ENCODE measurements around the gene WWOX. TPM values are rescaled to one million over a fixed set of nuclear protein-coding genes. Genes with fewer than 3 reads are reported as not detected.

Gene WWOX
- total and polyA plus RNA-seq, 4 experiments from 2014 or later = 10.4 to 23.1 (median 17.5) TPM

DNA sequence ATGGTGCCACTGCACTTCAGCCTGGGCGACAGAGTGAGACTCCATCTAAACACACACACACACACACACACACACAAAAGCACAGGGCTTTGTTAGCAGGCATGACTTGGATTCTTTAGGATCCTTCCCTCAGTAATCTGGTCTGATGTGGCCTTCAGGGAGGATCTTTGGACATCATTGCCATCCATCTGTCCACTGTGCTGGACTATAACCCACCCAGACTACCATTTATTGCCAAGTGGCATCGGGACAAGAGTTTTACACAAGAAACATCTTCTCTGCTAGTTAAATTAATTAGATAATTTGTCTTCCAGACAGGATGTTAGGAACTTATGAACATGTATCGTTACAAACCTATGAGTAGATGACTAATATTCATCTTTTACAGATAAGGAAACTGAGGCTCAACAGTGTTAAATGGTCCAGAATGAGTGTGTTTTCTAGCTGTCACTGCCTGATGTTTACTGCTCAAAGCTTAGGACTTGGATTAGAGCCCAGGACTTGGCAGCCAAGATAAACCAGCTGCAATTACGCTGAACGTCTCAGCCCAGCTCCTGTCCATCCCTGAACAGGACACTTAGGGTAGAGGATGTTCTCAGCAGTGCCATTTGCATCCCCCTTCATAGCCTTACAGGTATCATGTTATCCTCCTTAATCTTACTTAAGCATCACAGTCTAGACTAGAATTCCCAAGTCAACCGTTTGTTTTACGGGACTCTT lies 285.8 kb downstream of the WWOX start:
- intact Hi-C loops (cut with micrococcal nuclease) = no loop called here
- ChIA-PET CTCF (ENCODE audit: partially characterized antibody) (no interaction called here), POLR2A (ENCODE audit: partially characterized antibody) (no interaction called here)
- Histone ChIP-seq H3K4me3 (ENCODE audit: low read length in 2 of 2) (no peak overlapping the region), H3K4me1 (ENCODE audit: insufficient read depth, low read length) (no peaks in the 10 kb centered on the region), H3K27me3 (ENCODE audit: insufficient read depth, low read length) (no peaks in the 10 kb centered on the region), H3K36me3 (ENCODE audit: insufficient read depth, low read length) (no peaks in the 10 kb centered on the region), H3K9me3 (ENCODE audit: control insufficient read depth in 1 of 2, low read length in 2 of 2) (no peaks in the 10 kb centered on the region), H3K27ac (ENCODE audit: low read depth, low read length) (no peak overlapping the region)
- Mint-ChIP-seq H3K27me3 (no peaks in the 10 kb centered on the region), H3K4me1 (no peaks in the 10 kb centered on the region), H3K27ac (no peak overlapping the region), H3K9me3 (peaks cover 0 to 3% (median 0%) of the 10 kb centered on the region in 8 donors), H3K36me3 (peaks cover 17 to 33% of the 10 kb centered on the region in 2 donors), H3K4me3 (no peak overlapping the region)
- DNase-seq = no peak

DNA sequence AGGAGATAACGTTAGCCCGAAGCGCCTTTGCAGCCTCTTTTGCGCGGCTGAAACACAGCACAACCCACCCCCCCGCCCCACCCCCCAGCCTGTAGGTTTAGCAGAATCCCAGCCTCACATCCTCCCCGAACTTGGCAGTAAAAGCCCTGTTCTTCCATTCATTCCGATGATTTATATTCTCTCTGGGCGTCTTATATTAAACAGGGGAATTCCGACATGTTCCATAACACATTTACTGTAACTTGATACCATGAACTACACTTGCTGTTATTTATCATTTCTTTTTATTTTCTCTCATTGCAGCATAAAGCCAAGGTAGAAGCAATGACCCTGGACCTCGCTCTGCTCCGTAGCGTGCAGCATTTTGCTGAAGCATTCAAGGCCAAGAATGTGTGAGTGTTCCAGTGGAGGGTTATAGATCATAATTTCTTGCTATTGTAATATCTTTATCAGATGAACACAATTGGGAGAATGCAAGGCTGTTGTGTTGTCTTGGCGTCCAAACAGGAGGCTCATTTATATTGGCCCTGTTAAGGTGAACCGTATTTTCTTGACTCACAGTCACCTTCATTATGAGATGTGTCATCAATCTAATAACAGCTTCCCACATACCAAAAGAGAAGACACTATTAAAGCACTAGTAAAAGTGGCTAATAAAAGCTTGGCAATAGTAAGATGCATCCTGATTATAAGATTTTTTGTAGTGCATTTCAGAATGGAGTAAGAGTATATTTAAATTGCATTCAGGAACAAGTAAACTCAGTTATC lies 287.3 kb downstream of the WWOX start:
- ChIA-PET POLR2A (ENCODE audit: partially characterized antibody) (no interaction called here), CTCF (ENCODE audit: partially characterized antibody) (no interaction called here)
- Histone ChIP-seq H3K27me3 (ENCODE audit: insufficient read depth, low read length) (no peaks in the 10 kb centered on the region), H3K4me3 (ENCODE audit: low read length in 2 of 2) (no peak overlapping the region), H3K36me3 (ENCODE audit: insufficient read depth, low read length) (no peaks in the 10 kb centered on the region), H3K27ac (ENCODE audit: low read depth, low read length) (no peak overlapping the region), H3K9me3 (ENCODE audit: control insufficient read depth in 1 of 2, low read length in 2 of 2) (no peaks in the 10 kb centered on the region), H3K4me1 (ENCODE audit: insufficient read depth, low read length) (no peaks in the 10 kb centered on the region)
- no peak for DNase-seq
- H3K4me1 Mint-ChIP-seq = no peaks in the 10 kb centered on the region
- peaks cover 20 to 30% of the 10 kb centered on the region in 2 donors for H3K36me3 Mint-ChIP-seq
- peaks cover 0 to 6% (median 0%) of the 10 kb centered on the region in 8 donors for H3K9me3 Mint-ChIP-seq
- H3K4me3 Mint-ChIP-seq = no peak overlapping the region
- H3K27ac Mint-ChIP-seq = no peak overlapping the region
- H3K27me3 Mint-ChIP-seq = no peaks in the 10 kb centered on the region
- intact Hi-C loops (cut with micrococcal nuclease) = no loop called here

DNA sequence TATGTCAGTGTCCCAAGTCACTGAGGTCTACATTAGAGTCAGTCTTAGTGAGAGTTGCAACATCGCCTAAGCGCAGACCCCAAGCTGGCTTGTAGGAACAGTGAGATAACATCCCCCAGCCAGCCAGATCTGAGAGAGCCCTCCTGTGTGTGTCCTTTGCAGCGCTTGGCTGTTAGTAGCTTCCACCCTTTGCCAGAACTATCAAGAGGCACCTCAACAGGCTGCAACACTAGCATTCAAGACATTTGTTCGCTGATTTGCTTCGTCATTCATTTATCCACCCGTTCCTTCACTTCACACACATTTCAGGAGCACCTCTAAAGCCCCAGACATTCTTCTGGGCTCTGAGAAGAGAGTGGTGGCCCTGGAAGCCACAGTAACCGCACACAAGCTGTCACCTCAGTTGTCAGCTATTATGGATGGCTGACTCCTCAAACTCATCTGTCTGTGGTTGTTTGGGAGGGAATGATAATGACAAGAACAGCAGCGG lies 289.6 kb downstream of the WWOX start:
- Mint-ChIP-seq H3K9me3 (peaks cover 0 to 8% (median 0%) of the 10 kb centered on the region in 8 donors), H3K27ac (no peak overlapping the region)

DNA sequence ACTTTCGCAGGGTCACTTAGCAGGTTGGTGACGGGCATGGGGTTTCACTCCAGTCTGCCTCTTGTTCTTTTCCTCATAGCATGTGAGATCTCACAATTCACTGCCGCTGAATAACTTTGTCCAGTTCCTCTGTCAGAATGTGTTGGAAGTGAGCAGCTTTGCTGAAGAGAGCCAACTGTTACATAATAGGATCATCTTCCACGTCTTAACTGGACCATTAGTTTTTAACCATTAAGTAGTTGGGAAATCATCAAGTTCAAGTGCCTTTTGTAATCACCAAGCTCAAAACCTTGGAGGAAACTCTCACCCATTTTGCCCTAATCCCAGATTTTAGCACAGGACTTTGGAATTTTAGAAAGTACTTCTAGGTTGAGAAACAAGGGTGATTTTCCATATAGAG lies 290.6 kb downstream of the WWOX start:
- POLR2A ChIA-PET (ENCODE audit: partially characterized antibody) = no interaction called here
- intact Hi-C loops (cut with micrococcal nuclease) = no loop called here
- Histone ChIP-seq H3K4me1 (ENCODE audit: insufficient read depth, low read length) (no peaks in the 10 kb centered on the region), H3K36me3 (ENCODE audit: insufficient read depth, low read length) (no peaks in the 10 kb centered on the region), H3K4me3 (ENCODE audit: low read length in 2 of 2) (no peak overlapping the region), H3K9me3 (ENCODE audit: control insufficient read depth in 1 of 2, low read length in 2 of 2) (no peaks in the 10 kb centered on the region), H3K27me3 (ENCODE audit: insufficient read depth, low read length) (no peaks in the 10 kb centered on the region), H3K27ac (ENCODE audit: low read depth, low read length) (no peak overlapping the region)
- Mint-ChIP-seq H3K36me3 (peaks cover 22 to 32% of the 10 kb centered on the region in 2 donors), H3K9me3 (peaks cover 0 to 8% (median 0%) of the 10 kb centered on the region in 8 donors), H3K4me3 (no peak overlapping the region), H3K4me1 (no peaks in the 10 kb centered on the region), H3K27ac (no peak overlapping the region), H3K27me3 (no peaks in the 10 kb centered on the region)
- DNase-seq = no peak
- CTCF ChIA-PET (ENCODE audit: partially characterized antibody) = no interaction called here

More for the DNA sequence above, 289.6 kb downstream of the WWOX start:
- Histone ChIP-seq H3K9me3 (ENCODE audit: control insufficient read depth in 1 of 2, low read length in 2 of 2) (no peaks in the 10 kb centered on the region), H3K27me3 (ENCODE audit: insufficient read depth, low read length) (no peaks in the 10 kb centered on the region), H3K36me3 (ENCODE audit: insufficient read depth, low read length) (no peaks in the 10 kb centered on the region), H3K27ac (ENCODE audit: low read depth, low read length) (no peak overlapping the region), H3K4me1 (ENCODE audit: insufficient read depth, low read length) (no peaks in the 10 kb centered on the region), H3K4me3 (ENCODE audit: low read length in 2 of 2) (no peak overlapping the region)
- intact Hi-C loops (cut with micrococcal nuclease) = no loop called here
- Mint-ChIP-seq H3K27me3 (no peaks in the 10 kb centered on the region), H3K36me3 (peaks cover 22 to 32% of the 10 kb centered on the region in 2 donors), H3K4me3 (no peak overlapping the region), H3K4me1 (no peaks in the 10 kb centered on the region)
- DNase-seq = no peak
- ChIA-PET CTCF (ENCODE audit: partially characterized antibody) (interaction anchor here (1.5 kb wide), 1 partner anchor 11 kb away, joined by 3 read pairs; no protein-coding TSS in a partner anchor), POLR2A (ENCODE audit: partially characterized antibody) (no interaction called here)

DNA sequence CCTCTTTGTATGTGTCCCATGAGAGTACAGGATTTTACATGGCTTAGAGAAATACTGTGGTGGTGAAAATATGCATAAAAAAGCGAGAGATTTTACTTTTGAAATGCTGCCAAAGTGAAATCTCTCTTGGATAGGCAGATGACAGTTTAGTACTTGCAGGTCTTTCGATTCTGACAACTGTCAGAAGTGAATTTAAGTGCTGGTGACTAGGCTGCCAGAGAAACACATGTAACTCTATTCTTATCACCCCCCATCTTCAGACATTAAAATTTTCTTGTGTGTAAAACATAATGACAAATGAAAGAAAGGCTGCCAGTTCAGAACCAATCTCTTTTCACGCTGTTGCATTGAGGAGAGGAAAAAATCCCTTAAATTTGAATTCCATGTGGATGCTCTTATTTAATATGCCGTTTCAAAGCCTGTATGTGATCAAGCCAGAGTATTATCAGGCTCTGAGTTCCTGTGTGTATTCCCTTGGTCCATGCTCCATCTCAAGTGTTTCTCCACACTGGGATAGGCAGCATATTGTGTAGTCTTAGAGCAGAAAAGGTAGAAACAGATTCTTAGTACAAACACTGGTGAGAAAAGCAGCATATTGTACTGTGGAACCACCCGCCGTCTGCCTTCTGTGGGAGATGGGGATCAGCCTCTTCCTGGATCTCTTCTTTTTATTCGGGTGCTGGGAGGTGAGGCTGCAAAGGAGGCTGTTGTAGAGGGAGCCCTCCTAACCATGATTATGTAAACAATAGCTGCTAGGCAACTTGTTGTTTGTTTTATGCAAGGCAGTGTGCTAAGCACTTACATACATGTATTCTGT lies 291.3 kb downstream of the WWOX start:
- Histone ChIP-seq H3K27ac (ENCODE audit: low read depth, low read length) (no peak overlapping the region), H3K9me3 (ENCODE audit: control insufficient read depth in 1 of 2, low read length in 2 of 2) (no peaks in the 10 kb centered on the region), H3K4me3 (ENCODE audit: low read length in 2 of 2) (no peak overlapping the region), H3K36me3 (ENCODE audit: insufficient read depth, low read length) (no peaks in the 10 kb centered on the region), H3K4me1 (ENCODE audit: insufficient read depth, low read length) (no peaks in the 10 kb centered on the region), H3K27me3 (ENCODE audit: insufficient read depth, low read length) (no peaks in the 10 kb centered on the region)
- no peak overlapping the region for H3K4me3 Mint-ChIP-seq
- H3K36me3 Mint-ChIP-seq = peaks cover 24 to 32% of the 10 kb centered on the region in 2 donors
- peaks cover 0 to 8% (median 0%) of the 10 kb centered on the region in 8 donors for H3K9me3 Mint-ChIP-seq
- no peak for DNase-seq
- intact Hi-C loops (cut with micrococcal nuclease) = no loop called here
- no peaks in the 10 kb centered on the region for H3K4me1 Mint-ChIP-seq
- ChIA-PET POLR2A (ENCODE audit: partially characterized antibody) (no interaction called here), CTCF (ENCODE audit: partially characterized antibody) (interaction anchor here (1.5 kb wide), 1 partner anchor 9 kb away, joined by 4 read pairs; no protein-coding TSS in a partner anchor)
- no peaks in the 10 kb centered on the region for H3K27me3 Mint-ChIP-seq
- no peak overlapping the region for H3K27ac Mint-ChIP-seq

DNA sequence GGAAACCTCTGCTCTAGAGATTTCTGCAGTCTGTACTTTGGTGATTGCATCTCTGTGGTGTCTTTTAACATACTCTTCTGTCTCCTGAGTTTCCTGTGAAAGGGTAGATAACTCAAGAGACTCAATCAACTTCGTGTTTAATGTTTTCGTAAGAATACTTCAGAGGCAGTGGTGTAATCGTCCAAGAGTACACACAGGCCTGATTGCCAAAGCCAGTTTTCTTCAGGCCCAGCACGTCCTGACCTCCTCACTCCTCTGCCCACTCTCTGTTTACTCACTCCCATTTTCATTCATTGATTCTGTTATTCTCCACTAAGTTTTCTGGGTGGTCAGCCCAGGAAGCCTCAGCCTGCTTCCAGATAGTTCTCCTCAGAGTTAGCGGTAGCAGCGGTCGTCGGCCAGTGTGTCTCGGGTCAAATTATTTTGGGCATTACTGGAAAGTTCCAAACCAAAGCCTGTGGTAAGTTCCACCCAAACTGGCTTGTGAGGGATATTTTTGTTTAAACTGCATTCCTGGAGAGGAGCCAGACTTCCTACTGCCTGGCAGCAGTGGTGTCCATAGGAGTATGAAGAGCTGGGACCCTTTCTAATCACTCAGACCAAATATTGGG lies 293.2 kb downstream of the WWOX start:
- no peaks in the 10 kb centered on the region for H3K4me1 Mint-ChIP-seq
- H3K4me3 Mint-ChIP-seq = no peak overlapping the region
- peaks cover 0 to 8% (median 0%) of the 10 kb centered on the region in 8 donors for H3K9me3 Mint-ChIP-seq
- Histone ChIP-seq H3K9me3 (ENCODE audit: control insufficient read depth in 1 of 2, low read length in 2 of 2) (no peaks in the 10 kb centered on the region), H3K27me3 (ENCODE audit: insufficient read depth, low read length) (no peaks in the 10 kb centered on the region), H3K4me3 (ENCODE audit: low read length in 2 of 2) (no peak overlapping the region), H3K4me1 (ENCODE audit: insufficient read depth, low read length) (no peaks in the 10 kb centered on the region), H3K27ac (ENCODE audit: low read depth, low read length) (no peak overlapping the region), H3K36me3 (ENCODE audit: insufficient read depth, low read length) (no peaks in the 10 kb centered on the region)
- ChIA-PET POLR2A (ENCODE audit: partially characterized antibody) (no interaction called here), CTCF (ENCODE audit: partially characterized antibody) (interaction anchor here (1.5 kb wide), 1 partner anchor 7 kb away, joined by 4 read pairs; no protein-coding TSS in a partner anchor)
- H3K36me3 Mint-ChIP-seq = peaks cover 18 to 21% of the 10 kb centered on the region in 2 donors
- intact Hi-C loops (cut with micrococcal nuclease) = no loop called here
- H3K27me3 Mint-ChIP-seq = no peaks in the 10 kb centered on the region
- DNase-seq = no peak
- H3K27ac Mint-ChIP-seq = no peak overlapping the region
